Spleen (tissue), 7 donors: ENCODE data around the gene JKAMP.

Source experiments
- POLR2A ChIP-seq, 3 donors: fragments of 450-650 bp; IDR thresholded peaks; one replicate each; pipeline ENCODE4 v1.5.1; 2017; ENCODE audit warnings: antibody characterized with exemption in 3 of 3, mild to moderate bottlenecking in 1 of 3
- TF ChIP-seq, protein P1 (sequence below), 11 experiments: fragments of 200-600 bp in 7 of 11; fragments of 450-650 bp in 4 of 11; sonication (generic) in 4 of 11; IDR thresholded peaks in 8 of 11; conservative IDR thresholded peaks in 3 of 11; 1 replicate in 7 of 11; 2 replicates in 4 of 11; pipeline versions ENCODE4 v1.4.0 to v1.8.0; 2016 to 2021; ENCODE audit warnings: antibody characterized with exemption in 11 of 11, inconsistent platforms in 4 of 11, mild to moderate bottlenecking in 1 of 11
- donor health status: DM: no; HTN: no; CAD: no; lungs with moderate emphysema.
- donor health status: DM: no; HTN: no; CAD: no.
- donor health status: DM: no; HTN: no; CAD: no.

DNA sequence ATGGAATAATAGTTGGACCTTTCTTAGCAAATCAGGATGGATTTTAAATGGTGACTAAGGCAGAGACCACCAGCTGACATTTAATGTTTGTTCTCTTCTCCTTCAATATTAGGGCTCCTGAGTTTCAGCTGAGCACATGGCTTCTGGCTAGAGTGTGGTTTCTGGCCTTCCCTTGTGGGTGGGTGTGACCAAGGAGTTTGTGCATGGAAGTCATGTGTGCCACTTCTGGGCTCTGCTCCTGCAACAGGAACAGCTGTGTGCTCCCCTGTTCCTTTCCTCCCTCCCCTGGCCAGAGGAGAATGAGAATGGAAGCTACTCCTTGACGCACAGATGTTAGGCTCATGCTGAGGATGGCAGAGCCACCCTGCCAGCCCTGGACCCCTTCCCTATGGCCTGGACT is 48.1 kb downstream of the JKAMP start:
- no peak for TF ChIP-seq POLR2A (IDR thresholded peaks at IDR 0.05)
- TF ChIP-seq, protein P1, sequence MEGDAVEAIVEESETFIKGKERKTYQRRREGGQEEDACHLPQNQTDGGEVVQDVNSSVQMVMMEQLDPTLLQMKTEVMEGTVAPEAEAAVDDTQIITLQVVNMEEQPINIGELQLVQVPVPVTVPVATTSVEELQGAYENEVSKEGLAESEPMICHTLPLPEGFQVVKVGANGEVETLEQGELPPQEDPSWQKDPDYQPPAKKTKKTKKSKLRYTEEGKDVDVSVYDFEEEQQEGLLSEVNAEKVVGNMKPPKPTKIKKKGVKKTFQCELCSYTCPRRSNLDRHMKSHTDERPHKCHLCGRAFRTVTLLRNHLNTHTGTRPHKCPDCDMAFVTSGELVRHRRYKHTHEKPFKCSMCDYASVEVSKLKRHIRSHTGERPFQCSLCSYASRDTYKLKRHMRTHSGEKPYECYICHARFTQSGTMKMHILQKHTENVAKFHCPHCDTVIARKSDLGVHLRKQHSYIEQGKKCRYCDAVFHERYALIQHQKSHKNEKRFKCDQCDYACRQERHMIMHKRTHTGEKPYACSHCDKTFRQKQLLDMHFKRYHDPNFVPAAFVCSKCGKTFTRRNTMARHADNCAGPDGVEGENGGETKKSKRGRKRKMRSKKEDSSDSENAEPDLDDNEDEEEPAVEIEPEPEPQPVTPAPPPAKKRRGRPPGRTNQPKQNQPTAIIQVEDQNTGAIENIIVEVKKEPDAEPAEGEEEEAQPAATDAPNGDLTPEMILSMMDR (IDR thresholded peaks at IDR 0.05 in 8 of 11, conservative IDR thresholded peaks at IDR 0.05 in 3 of 11) = no peak
